Liver (tissue), 9 donors: ENCODE results near the gene BANP. TPM values are rescaled to one million over a fixed set of nuclear protein-coding genes. Genes with fewer than 3 reads are reported as not detected.
"Not testable (repeated sequence)": the region's sequence is repeated elsewhere in the genome, so short reads cannot be mapped to it uniquely, and the experiment has no call there.

Experiments
- DNase-seq: peaks from one replicate; pipeline ENCODE4 v3.0.0-alpha.2; 2017; ENCODE audit warnings: low spot score
- H3K27ac ChIP-seq, 2 donors: one replicate each; pipeline ENCODE4 v1.7.0; 2013; ENCODE audit warnings: inconsistent platforms in 2 of 2, low read length in 2 of 2, control low read depth in 1 of 2, low read depth in 1 of 2, mild to moderate bottlenecking in 1 of 2
- H3K27me3 ChIP-seq, 4 donors: one replicate each; pipeline versions ENCODE4 v1.6.1 to v1.7.0; 2013; ENCODE audit warnings: low read length in 3 of 4, inconsistent platforms in 1 of 4, mild to moderate bottlenecking in 1 of 4, moderate library complexity in 1 of 4; ENCODE audit not compliant: control insufficient read depth in 4 of 4, insufficient read depth in 4 of 4
- H3K36me3 ChIP-seq, 4 donors: one replicate each; pipeline versions ENCODE4 v1.6.1 to v1.7.0; 2013; ENCODE audit warnings: low read length in 3 of 4, mild to moderate bottlenecking in 3 of 4, low read depth in 1 of 4, moderate library complexity in 1 of 4; ENCODE audit not compliant: control insufficient read depth in 4 of 4, insufficient read depth in 3 of 4
- H3K4me1 ChIP-seq, 4 donors: one replicate each; pipeline versions ENCODE4 v1.6.1 to v1.7.0; 2013; ENCODE audit warnings: low read length in 3 of 4, mild to moderate bottlenecking in 3 of 4, moderate library complexity in 1 of 4; ENCODE audit not compliant: control insufficient read depth in 4 of 4, insufficient read depth in 4 of 4
- H3K4me3 ChIP-seq, 3 donors: one replicate each; pipeline versions ENCODE4 v1.6.1 to v1.7.0; 2013; ENCODE audit warnings: low read length in 3 of 3, control low read depth in 1 of 3, low read depth in 1 of 3, mild to moderate bottlenecking in 1 of 3
- H3K9ac ChIP-seq, 2 donors: one replicate each; pipeline ENCODE4 v1.7.0; 2013; ENCODE audit warnings: low read length in 2 of 2, mild to moderate bottlenecking in 2 of 2, moderate library complexity in 2 of 2, control low read depth in 1 of 2, low read depth in 1 of 2
- H3K9me3 ChIP-seq, 4 donors: one replicate each; pipeline versions ENCODE4 v1.6.1 to v1.7.0; 2013; ENCODE audit warnings: low read length in 3 of 4; ENCODE audit not compliant: control insufficient read depth in 4 of 4
- HNF4A ChIP-seq, 2 donors: conservative IDR thresholded peaks; 2 replicates each; pipeline ENCODE4 v1.6.1; 2016; ENCODE audit warnings: antibody characterized with exemption in 2 of 2, mild to moderate bottlenecking in 2 of 2
- HNF4G ChIP-seq: IDR thresholded peaks from 2 replicates; pipeline ENCODE4 v1.6.1; 2016; ENCODE audit warnings: antibody characterized with exemption
- JUND ChIP-seq, 2 donors: IDR thresholded peaks; 2 replicates each; pipeline ENCODE4 v1.6.1; 2016; ENCODE audit warnings: antibody characterized with exemption in 2 of 2
- TAF1 ChIP-seq: conservative IDR thresholded peaks from 2 replicates; pipeline ENCODE4 v1.6.1; 2016; ENCODE audit warnings: antibody characterized with exemption, mild to moderate bottlenecking
- WGBS: extraction: QIAGEN DNeasy Blood & Tissue Kit; methylation state at CpG from one replicate; pipeline ENCODE4 v1.1.7; 2013; 5-methylcytosine and 5-hydroxymethylcytosine counted together
- polyA plus RNA-seq, 2 donors: library from polyadenylated mRNA; stranded (reverse) in 1 of 2; unstranded in 1 of 2; fragments of 200-250 nt in 1 of 2; fragments of >200 nt in 1 of 2; fragmentation: Nextera tagmentation in 1 of 2; extraction: Ambion mirVana in 1 of 2; gene quantifications; one replicate each; pipeline versions ENCODE4 v1.2.1 to v1.2.3, GENCODE V29; 2013 to 2015
- total RNA-seq, 2 donors: library from RNA; depleted of rRNA; stranded (reverse); fragments of >200 nt; gene quantifications; one replicate each; pipeline ENCODE4 v1.2.3, GENCODE V29; 2014
- donor health status: healthy.
- donor health status: healthy.
- donor health status: healthy.
- donor health status: healthy.
- donor health status: healthy.

BANP gene
- total and polyA plus RNA-seq, 4 donors = 4.9 to 20.7 (median 13.7) TPM

- no peaks in the 10 kb centered on the region for H3K4me1 ChIP-seq
- no peak for DNase-seq
- H3K9me3 ChIP-seq = no peaks in the 10 kb centered on the region
- H3K4me3 ChIP-seq = no peak overlapping the region
- H3K27me3 ChIP-seq = no peaks in the 10 kb centered on the region
- H3K36me3 ChIP-seq = peaks cover 7 to 32% (median 8%) of the 10 kb centered on the region in 4 donors
- 95% methylated on average over 14 of the region's 14 CpGs for WGBS
- H3K27ac ChIP-seq = no peak overlapping the region
- TF ChIP-seq HNF4G = no peak
- no peak for TF ChIP-seq TAF1
- TF ChIP-seq HNF4A (conservative IDR thresholded peaks at IDR 0.05) = no peak
- TF ChIP-seq JUND (IDR thresholded peaks at IDR 0.05) = no peak
- H3K9ac ChIP-seq = no peak overlapping the region
Measured at GRCh38 chr16:88035292-88035691, 84.1 kb downstream of the BANP start.

DNA sequence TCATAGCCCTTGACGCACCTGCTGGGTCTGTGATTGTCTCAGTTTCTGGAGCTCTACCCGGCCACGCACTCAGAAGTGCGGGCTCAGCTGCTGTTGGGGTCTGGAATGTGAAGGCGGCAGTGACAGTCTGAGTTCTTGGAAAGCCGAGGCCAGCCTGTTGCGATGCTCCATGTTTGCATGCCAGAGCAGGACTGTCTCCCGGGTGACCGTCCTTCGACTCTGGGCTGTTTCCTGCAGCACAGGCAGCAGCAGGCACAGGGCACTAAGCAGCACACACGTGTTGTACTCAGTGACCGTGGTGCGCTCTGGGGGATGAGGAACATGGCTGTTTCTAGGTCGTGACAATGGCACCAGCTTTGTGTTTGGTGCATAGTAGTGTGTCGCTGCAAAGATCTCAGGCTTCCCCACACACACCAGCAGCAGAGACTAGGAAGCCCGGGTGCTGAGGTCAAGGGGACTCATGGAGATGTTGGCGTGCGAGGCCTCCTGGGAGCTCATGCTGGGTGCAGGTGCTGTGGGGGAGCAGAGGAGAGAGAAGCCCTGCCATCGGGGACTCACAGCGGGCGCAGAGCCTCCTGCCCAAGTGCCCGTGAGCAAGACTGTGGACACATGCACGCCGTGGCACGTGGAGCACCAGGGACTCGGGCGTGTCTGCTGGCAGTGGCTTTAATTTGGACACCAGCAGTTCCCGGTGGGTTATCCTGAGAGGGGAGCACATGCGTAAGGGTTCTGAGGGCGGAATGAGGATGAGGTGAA is 84.8 kb downstream of the BANP start:
- H3K4me3 ChIP-seq, H3K4me1 ChIP-seq, H3K9me3 ChIP-seq, H3K27ac ChIP-seq, H3K27me3 ChIP-seq, DNase-seq, H3K9ac ChIP-seq: not testable (repeated sequence)
- H3K36me3 ChIP-seq = peaks cover 7 to 29% (median 7%) of the 10 kb centered on the region in 4 donors
- WGBS = 96% methylated on average over 30 of the region's 30 CpGs

DNA sequence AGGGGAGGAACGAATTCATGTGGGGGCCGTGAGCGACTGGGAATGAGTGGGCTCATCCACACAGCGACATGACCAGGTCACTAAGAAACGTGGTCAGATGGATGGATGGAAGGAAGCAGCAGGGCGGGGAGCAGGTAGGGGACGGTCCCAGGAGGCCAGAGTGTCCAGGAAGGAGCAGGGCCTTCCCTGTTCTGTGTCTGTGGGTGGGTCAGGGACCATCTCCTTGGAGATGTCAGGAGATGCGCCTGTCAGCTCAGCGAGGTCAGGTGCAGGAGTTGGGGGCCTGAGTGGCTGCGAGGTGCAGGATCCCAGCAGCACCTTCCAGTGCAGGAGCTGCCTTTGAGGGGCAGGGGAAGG is 85.4 kb downstream of the BANP start:
- WGBS = 99% methylated on average over 10 of the region's 10 CpGs
- not testable (repeated sequence) for H3K27ac ChIP-seq, H3K9me3 ChIP-seq, H3K27me3 ChIP-seq, H3K4me1 ChIP-seq, H3K4me3 ChIP-seq, DNase-seq, H3K9ac ChIP-seq
- H3K36me3 ChIP-seq = peaks cover 7 to 29% (median 7%) of the 10 kb centered on the region in 4 donors

DNA sequence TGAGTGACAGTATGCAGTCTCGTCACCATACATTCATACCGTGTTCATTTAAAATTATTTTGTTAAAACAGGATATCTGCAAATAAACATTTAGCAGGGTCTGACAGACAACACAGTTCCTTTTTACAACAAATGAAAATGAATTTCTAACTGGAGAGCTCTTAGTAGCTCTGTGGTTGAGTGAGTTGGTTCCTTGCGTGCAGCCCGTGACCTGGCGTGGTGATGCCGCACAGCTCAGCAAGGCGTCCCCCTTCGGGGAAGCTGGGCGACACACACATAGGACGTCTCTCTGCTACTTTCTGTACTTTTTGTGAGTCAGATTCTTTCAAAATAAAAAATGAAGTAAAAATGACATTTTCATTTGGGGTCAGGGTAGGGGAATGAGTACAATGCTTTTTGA is 86.1 kb downstream of the BANP start:
- H3K36me3 ChIP-seq = peaks cover 7 to 29% (median 7%) of the 10 kb centered on the region in 4 donors
- 99% methylated on average over 9 of the region's 10 CpGs for WGBS
- H3K9ac ChIP-seq, H3K4me1 ChIP-seq, H3K27ac ChIP-seq, H3K4me3 ChIP-seq, DNase-seq, H3K9me3 ChIP-seq, H3K27me3 ChIP-seq: not testable (repeated sequence)

DNA sequence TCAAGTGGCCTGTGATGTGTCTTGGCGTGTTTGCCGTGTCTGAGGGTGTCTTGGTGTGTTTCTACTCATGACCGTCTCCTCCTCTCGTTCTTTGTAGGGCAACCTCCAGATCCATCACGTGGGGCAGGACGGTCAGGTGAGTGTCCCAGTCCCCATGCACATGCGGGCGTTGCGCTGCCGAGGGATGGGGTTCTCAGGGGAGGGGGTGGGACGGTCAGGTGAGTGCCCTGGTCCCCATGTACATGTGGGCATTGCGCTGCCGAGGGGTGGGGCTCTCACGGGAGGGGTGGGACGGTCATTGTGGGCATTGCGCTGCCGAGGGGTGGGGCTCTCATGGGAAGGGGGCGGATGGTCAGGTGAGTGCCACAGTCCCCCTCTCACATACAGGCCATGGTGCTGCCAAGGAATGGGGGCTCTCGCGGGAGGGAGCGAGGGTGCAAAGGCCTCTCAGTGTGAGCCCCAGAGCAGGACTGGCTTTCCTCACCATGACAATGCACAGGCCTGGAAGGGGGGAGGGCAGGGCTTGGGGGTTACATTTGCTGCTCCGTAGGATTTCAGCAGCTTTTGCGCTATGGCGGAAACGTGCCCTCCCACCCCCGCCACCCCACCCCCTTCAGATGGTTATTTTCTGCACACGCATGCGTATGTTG is 86.8 kb downstream of the BANP start:
- not testable (repeated sequence) for H3K27me3 ChIP-seq

DNA sequence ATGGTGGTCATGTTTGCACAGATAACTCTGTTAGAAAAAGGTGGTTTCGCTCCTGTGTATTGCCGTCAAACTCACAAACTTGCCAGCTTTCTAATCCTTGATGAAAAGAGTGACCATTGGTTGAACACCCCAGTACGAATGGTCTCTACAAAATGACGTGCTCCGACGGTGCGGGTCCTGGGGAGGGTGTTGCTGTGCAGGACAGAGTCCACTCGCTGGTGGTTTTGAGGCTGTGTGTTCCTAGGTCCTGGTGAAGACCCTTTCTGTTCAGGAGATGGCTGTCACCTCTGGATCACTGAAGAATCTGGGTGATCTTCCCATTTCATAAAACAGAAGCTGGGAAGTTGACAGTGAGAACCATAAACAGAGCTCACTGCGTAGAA is 87.3 kb downstream of the BANP start:
- H3K9me3 ChIP-seq, DNase-seq, H3K27ac ChIP-seq, H3K9ac ChIP-seq, H3K27me3 ChIP-seq, H3K4me3 ChIP-seq, H3K4me1 ChIP-seq: not testable (repeated sequence)
- H3K36me3 ChIP-seq = peaks cover 4 to 29% (median 7%) of the 10 kb centered on the region in 4 donors
- 97% methylated on average over 9 of the region's 9 CpGs for WGBS

More for the DNA sequence above, 86.8 kb downstream of the BANP start:
- H3K27ac ChIP-seq, H3K9ac ChIP-seq, H3K4me1 ChIP-seq, H3K9me3 ChIP-seq, DNase-seq, H3K4me3 ChIP-seq: not testable (repeated sequence)
- 97% methylated on average over 28 of the region's 28 CpGs for WGBS
- H3K36me3 ChIP-seq = peaks cover 4 to 29% (median 7%) of the 10 kb centered on the region in 4 donors
